Activated CD4-positive, CD25-positive, alpha-beta regulatory T cell treated with anti-CD3 and anti-CD28 coated beads, Interleukin-2, amount 50 U/mL, for 16 hours (primary cell): Measurements from ENCODE around the gene OR5B17.
"Not testable (repeated sequence)": the region's sequence is repeated elsewhere in the genome, so short reads cannot be mapped to it uniquely, and the experiment has no call there.

Experiments used
- DNase-seq: peaks from one replicate; pipeline ENCODE4 v3.0.0-alpha.2; 2020; ENCODE audit warnings: low read depth, low spot score

The OR5B17 gene

GRCh38 chr11:58358969-58359368 lies at the start of gene OR5B17:
Gene OR5B17, minus strand, starts transcription at chr11:58359069. Its CDS starts 0 bp downstream, at chr11:58359069.
- DNase-seq = no peak

GRCh38 chr11:58406774-58407173 lies 47.9 kb upstream of the OR5B17 start, which contains the start of gene OR5B3:
Gene OR5B3, minus strand, starts transcription at chr11:58406874. Its CDS starts 3,465 bp downstream, at chr11:58403409.
- DNase-seq = no peak

GRCh38 chr11:58399622-58400021 lies 40.8 kb upstream of the OR5B17 start:
- DNase-seq = not testable (repeated sequence)

- no peak for DNase-seq
Measured at GRCh38 chr11:58395581-58395980, 36.7 kb upstream of the OR5B17 start.

- DNase-seq = no peak
Measured at GRCh38 chr11:58394195-58394594, 35.3 kb upstream of the OR5B17 start.

GRCh38 chr11:58392746-58393145 lies 33.9 kb upstream of the OR5B17 start:
- no peak for DNase-seq

- no peak for DNase-seq
Measured at GRCh38 chr11:58391879-58392278, 33.0 kb upstream of the OR5B17 start.

- no peak for DNase-seq
Measured at GRCh38 chr11:58390551-58391063, 31.7 kb upstream of the OR5B17 start.

- no peak for DNase-seq
Measured at GRCh38 chr11:58354727-58355126, 4.1 kb downstream of the OR5B17 start.

- DNase-seq = no peak
Measured at GRCh38 chr11:58345204-58345603, 13.7 kb downstream of the OR5B17 start.

GRCh38 chr11:58334708-58335107 lies 24.2 kb downstream of the OR5B17 start:
- DNase-seq = no peak

- DNase-seq = no peak
Measured at GRCh38 chr11:58330861-58331260, 28.0 kb downstream of the OR5B17 start.

GRCh38 chr11:58318532-58318931 lies 40.3 kb downstream of the OR5B17 start:
- no peak for DNase-seq

GRCh38 chr11:58316142-58316541 lies 42.7 kb downstream of the OR5B17 start:
- DNase-seq = no peak
